ENCODE results near the gene ERC2.

- TF ChIP-seq, protein P1, sequence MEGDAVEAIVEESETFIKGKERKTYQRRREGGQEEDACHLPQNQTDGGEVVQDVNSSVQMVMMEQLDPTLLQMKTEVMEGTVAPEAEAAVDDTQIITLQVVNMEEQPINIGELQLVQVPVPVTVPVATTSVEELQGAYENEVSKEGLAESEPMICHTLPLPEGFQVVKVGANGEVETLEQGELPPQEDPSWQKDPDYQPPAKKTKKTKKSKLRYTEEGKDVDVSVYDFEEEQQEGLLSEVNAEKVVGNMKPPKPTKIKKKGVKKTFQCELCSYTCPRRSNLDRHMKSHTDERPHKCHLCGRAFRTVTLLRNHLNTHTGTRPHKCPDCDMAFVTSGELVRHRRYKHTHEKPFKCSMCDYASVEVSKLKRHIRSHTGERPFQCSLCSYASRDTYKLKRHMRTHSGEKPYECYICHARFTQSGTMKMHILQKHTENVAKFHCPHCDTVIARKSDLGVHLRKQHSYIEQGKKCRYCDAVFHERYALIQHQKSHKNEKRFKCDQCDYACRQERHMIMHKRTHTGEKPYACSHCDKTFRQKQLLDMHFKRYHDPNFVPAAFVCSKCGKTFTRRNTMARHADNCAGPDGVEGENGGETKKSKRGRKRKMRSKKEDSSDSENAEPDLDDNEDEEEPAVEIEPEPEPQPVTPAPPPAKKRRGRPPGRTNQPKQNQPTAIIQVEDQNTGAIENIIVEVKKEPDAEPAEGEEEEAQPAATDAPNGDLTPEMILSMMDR (IDR thresholded peaks at IDR 0.05) = no peak
- no peak for TF ChIP-seq POLR2A (IDR thresholded peaks at IDR 0.05)
Observed at GRCh38 chr3:56471771-56472170, 3.5 kb upstream of the ERC2 start.
